Right kidney (tissue), 1 donor: Measurements from ENCODE around the gene ZNF609.
"Not testable (repeated sequence)": the region's sequence is repeated elsewhere in the genome, so short reads cannot be mapped to it uniquely, and the experiment has no call there.

Experiments
- DNase-seq: peaks from one replicate; pipeline ENCODE4 v3.0.0-alpha.2; 2016

The ZNF609 gene

GRCh38 chr15:64622410-64623260, 162.3 kb downstream of the ZNF609 start:
- DNase-seq = no peak

GRCh38 chr15:64623347-64623996, 163.1 kb downstream of the ZNF609 start:
- no peak for DNase-seq

- no peak for DNase-seq
These were observed 163.9 kb downstream of the ZNF609 start for GRCh38 chr15:64624242-64624641.

GRCh38 chr15:64629063-64629462, 168.7 kb downstream of the ZNF609 start:
- no peak for DNase-seq

GRCh38 chr15:64630396-64631107, 170.2 kb downstream of the ZNF609 start:
- no peak for DNase-seq

- DNase-seq = not testable (repeated sequence)
These were observed 172.3 kb downstream of the ZNF609 start for GRCh38 chr15:64632639-64633038.

GRCh38 chr15:64633332-64633731, 173.0 kb downstream of the ZNF609 start:
- no peak for DNase-seq

- peak; percentile 15 for DNase-seq
These were observed 173.6 kb downstream of the ZNF609 start for GRCh38 chr15:64634027-64634426.

- DNase-seq = peak; percentile 56
These were observed 174.5 kb downstream of the ZNF609 start for GRCh38 chr15:64634576-64635498.

GRCh38 chr15:64635499-64636495, 175.4 kb downstream of the ZNF609 start:
- peak; percentile 33 for DNase-seq

- no peak for DNase-seq
These were observed 176.2 kb downstream of the ZNF609 start for GRCh38 chr15:64636556-64636955.

GRCh38 chr15:64637412-64637811, 177.0 kb downstream of the ZNF609 start:
- no peak for DNase-seq

- not testable (repeated sequence) for DNase-seq
These were observed 179.4 kb downstream of the ZNF609 start for GRCh38 chr15:64639744-64640143.

GRCh38 chr15:64640146-64640871, 179.9 kb downstream of the ZNF609 start:
- no peak for DNase-seq

GRCh38 chr15:64642875-64643274, 182.5 kb downstream of the ZNF609 start:
- no peak for DNase-seq

GRCh38 chr15:64643685-64644084, 183.3 kb downstream of the ZNF609 start:
- no peak for DNase-seq

- not testable (repeated sequence) for DNase-seq
These were observed 184.4 kb downstream of the ZNF609 start for GRCh38 chr15:64644811-64645210.

GRCh38 chr15:64645995-64646394, 185.6 kb downstream of the ZNF609 start:
- DNase-seq = no peak

GRCh38 chr15:64647367-64647766, 187.0 kb downstream of the ZNF609 start:
- no peak for DNase-seq

GRCh38 chr15:64650552-64650951, 190.2 kb downstream of the ZNF609 start:
- no peak for DNase-seq
